ENCODE results near the gene CTNNA3. TPM values are rescaled to one million over a fixed set of nuclear protein-coding genes. Genes with fewer than 3 reads are reported as not detected.

The CTNNA3 gene
- total RNA-seq, 1 experiment from 2014 or later: 0.02 TPM

GRCh38 chr10:66246177-66246576 is 1449.8 kb downstream of the CTNNA3 start:
- Mint-ChIP-seq H3K4me1 (ENCODE audit: insufficient read depth, unreplicated experiment) (no peaks in the 10 kb centered on the region), H3K27me3 (ENCODE audit: insufficient read depth, unreplicated experiment) (no peaks in the 10 kb centered on the region), H3K9me3 (ENCODE audit: unreplicated experiment) (peaks cover 24% of the 10 kb centered on the region), H3K27ac (ENCODE audit: low read depth, unreplicated experiment) (no peak overlapping the region), H3K4me3 (ENCODE audit: unreplicated experiment) (no peak overlapping the region), H3K36me3 (ENCODE audit: insufficient read depth, unreplicated experiment) (peaks cover 7% of the 10 kb centered on the region)
- BruUV-seq (replicated peaks): no TSS peak
- no peak for TF ChIP-seq CTCF (IDR thresholded peaks at IDR 0.05; ENCODE audit: unreplicated experiment)
- CTCF ChIA-PET: no interaction called here
- intact Hi-C loops (cut with micrococcal nuclease): no loop called here
- POLR2A ChIA-PET: no interaction called here
- no peak for DNase-seq (ENCODE audit: unreplicated experiment)

DNA sequence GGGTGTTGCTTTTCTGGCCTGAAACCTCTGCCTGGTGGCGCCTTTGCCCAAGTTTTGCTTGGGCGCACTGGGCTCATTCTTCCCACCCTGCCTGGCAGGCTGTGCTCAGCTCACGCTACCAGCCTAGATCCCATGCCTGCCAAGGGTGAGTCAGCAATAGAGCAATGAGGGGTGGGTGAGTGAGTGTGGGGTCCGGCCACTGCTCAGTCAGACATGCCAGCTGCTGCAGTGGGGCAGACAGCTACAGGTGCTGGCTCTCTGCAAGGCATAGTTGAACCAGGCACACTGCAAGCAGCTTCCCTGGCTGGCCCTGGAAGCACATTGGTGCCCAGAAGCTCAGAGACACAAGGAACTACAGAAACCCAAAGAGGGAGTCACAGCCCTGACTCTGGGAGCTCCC is 1451.0 kb downstream of the CTNNA3 start:
- ChIA-PET POLR2A (no interaction called here), CTCF (interaction anchor here (0.6 to 0.7 kb wide), 2 partner anchors 334 to 1280 kb away, joined by 3 read pairs; no protein-coding TSS in a partner anchor)
- no peak overlapping the region for H3K4me3 Mint-ChIP-seq (ENCODE audit: unreplicated experiment)
- intact Hi-C loops (cut with micrococcal nuclease): no loop called here
- H3K36me3 Mint-ChIP-seq (ENCODE audit: insufficient read depth, unreplicated experiment): peaks cover 7% of the 10 kb centered on the region
- H3K9me3 Mint-ChIP-seq (ENCODE audit: unreplicated experiment): peaks cover 20% of the 10 kb centered on the region
- no TSS peak for BruUV-seq (replicated peaks)
- no peaks in the 10 kb centered on the region for H3K27me3 Mint-ChIP-seq (ENCODE audit: insufficient read depth, unreplicated experiment)
- DNase-seq (ENCODE audit: unreplicated experiment): no peak
- H3K4me1 Mint-ChIP-seq (ENCODE audit: insufficient read depth, unreplicated experiment): no peaks in the 10 kb centered on the region
- TF ChIP-seq CTCF (IDR thresholded peaks at IDR 0.05; ENCODE audit: unreplicated experiment): no peak
- H3K27ac Mint-ChIP-seq (ENCODE audit: low read depth, unreplicated experiment): no peak overlapping the region

DNA sequence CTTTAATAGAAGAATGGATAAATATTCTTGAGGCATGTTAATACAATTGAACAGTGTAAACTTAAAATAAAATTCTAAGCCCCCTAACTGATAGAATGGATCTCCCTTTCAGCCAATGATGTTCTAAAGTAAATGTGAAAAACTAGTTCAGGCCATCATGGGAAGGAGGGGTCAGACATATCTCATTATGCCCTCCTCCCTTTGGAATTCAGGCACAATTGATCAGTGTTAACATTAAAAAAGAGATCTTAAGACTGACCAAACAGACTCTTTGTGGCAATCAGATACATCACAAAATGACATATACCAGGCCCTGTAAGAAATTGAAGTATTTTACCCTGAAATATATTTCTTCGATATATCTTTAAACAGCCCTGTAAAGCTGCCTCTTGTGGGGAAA is 1453.1 kb downstream of the CTNNA3 start:
- no peak for TF ChIP-seq CTCF (IDR thresholded peaks at IDR 0.05; ENCODE audit: unreplicated experiment)
- peaks cover 2% of the 10 kb centered on the region for H3K9me3 Mint-ChIP-seq (ENCODE audit: unreplicated experiment)
- no peaks in the 10 kb centered on the region for H3K27me3 Mint-ChIP-seq (ENCODE audit: insufficient read depth, unreplicated experiment)
- BruUV-seq (replicated peaks): no TSS peak
- peaks cover 7% of the 10 kb centered on the region for H3K36me3 Mint-ChIP-seq (ENCODE audit: insufficient read depth, unreplicated experiment)
- no peak for DNase-seq (ENCODE audit: unreplicated experiment)
- CTCF ChIA-PET: no interaction called here
- POLR2A ChIA-PET: no interaction called here
- H3K27ac Mint-ChIP-seq (ENCODE audit: low read depth, unreplicated experiment): no peak overlapping the region
- intact Hi-C loops (cut with micrococcal nuclease): no loop called here
- H3K4me3 Mint-ChIP-seq (ENCODE audit: unreplicated experiment): no peak overlapping the region
- no peaks in the 10 kb centered on the region for H3K4me1 Mint-ChIP-seq (ENCODE audit: insufficient read depth, unreplicated experiment)

GRCh38 chr10:66239062-66239461 is 1456.9 kb downstream of the CTNNA3 start:
- no peak for TF ChIP-seq CTCF (IDR thresholded peaks at IDR 0.05; ENCODE audit: unreplicated experiment)
- peaks cover 6% of the 10 kb centered on the region for H3K4me1 Mint-ChIP-seq (ENCODE audit: insufficient read depth, unreplicated experiment)
- peaks cover under 1% of the 10 kb centered on the region for H3K36me3 Mint-ChIP-seq (ENCODE audit: insufficient read depth, unreplicated experiment)
- H3K27ac Mint-ChIP-seq (ENCODE audit: low read depth, unreplicated experiment): no peak overlapping the region
- ChIA-PET CTCF (no interaction called here), POLR2A (no interaction called here)
- H3K27me3 Mint-ChIP-seq (ENCODE audit: insufficient read depth, unreplicated experiment): no peaks in the 10 kb centered on the region
- no TSS peak for BruUV-seq (replicated peaks)
- no peaks in the 10 kb centered on the region for H3K9me3 Mint-ChIP-seq (ENCODE audit: unreplicated experiment)
- intact Hi-C loops (cut with micrococcal nuclease): no loop called here
- DNase-seq (ENCODE audit: unreplicated experiment): no peak
- H3K4me3 Mint-ChIP-seq (ENCODE audit: unreplicated experiment): no peak overlapping the region
